OCI-LY1 (cell line): Measurements from ENCODE around the gene SPAM1.

Source experiments
- H2AFZ ChIP-seq: fragments of 200-600 bp; sonication (generic), shearing (Covaris generic); 2 replicates; pipeline ENCODE4 v1.6.0; 2014; ENCODE audit warnings: antibody characterized with exemption, mild to moderate bottlenecking, low read length
- H3F3A ChIP-seq: fragments of 200-600 bp; sonication (generic), shearing (Covaris generic); 2 replicates; pipeline ENCODE4 v1.6.0; 2014; ENCODE audit warnings: mild to moderate bottlenecking, antibody characterized with exemption, low read length, moderate library complexity; ENCODE audit not compliant: insufficient read depth
- H3K27ac ChIP-seq: fragments of 200-600 bp; sonication (generic); 2 replicates; pipeline ENCODE4 v1.5.1; 2014; ENCODE audit warnings: low read length, mixed run types, mild to moderate bottlenecking, low read depth; ENCODE audit not compliant: poor library complexity, severe bottlenecking
- H3K27me3 ChIP-seq: fragments of 200-600 bp; sonication (generic); 2 replicates; pipeline ENCODE4 v1.6.0; 2014; ENCODE audit warnings: antibody characterized with exemption, mild to moderate bottlenecking, low read length, moderate library complexity; ENCODE audit not compliant: insufficient read depth
- H3K36me3 ChIP-seq: fragments of 200-600 bp; sonication (generic); 2 replicates; pipeline ENCODE4 v1.6.1; 2014; ENCODE audit warnings: mild to moderate bottlenecking, antibody characterized with exemption, low read length, moderate library complexity, mixed read lengths; ENCODE audit not compliant: insufficient read depth
- H3K4me1 ChIP-seq: fragments of 200-600 bp; sonication (generic); 2 replicates; pipeline ENCODE4 v1.5.1; 2014; ENCODE audit warnings: mild to moderate bottlenecking, low read length, moderate library complexity; ENCODE audit not compliant: insufficient read depth, severe bottlenecking
- H3K4me2 ChIP-seq: fragments of 200-600 bp; sonication (generic), shearing (Covaris generic); 2 replicates; pipeline ENCODE4 v1.6.1; 2014; ENCODE audit warnings: low read length
- H3K4me3 ChIP-seq: fragments of 200-600 bp; sonication (generic); 2 replicates; pipeline ENCODE4 v1.5.1; 2014; ENCODE audit warnings: low read length, low read depth, mild to moderate bottlenecking, mixed read lengths; ENCODE audit not compliant: poor library complexity, severe bottlenecking
- H3K79me2 ChIP-seq: fragments of 200-600 bp; shearing (Covaris generic); 2 replicates; pipeline ENCODE4 v1.6.1; 2016; ENCODE audit warnings: mixed run types, low read length, mixed read lengths; ENCODE audit not compliant: insufficient read depth
- H3K9ac ChIP-seq: fragments of 200-600 bp; sonication (generic), shearing (Covaris generic); 2 replicates; pipeline ENCODE4 v1.6.1; 2014; ENCODE audit warnings: mild to moderate bottlenecking, low read length, mixed read lengths
- H3K9me2 ChIP-seq: fragments of 200-600 bp; sonication (generic), shearing (Covaris generic); 2 replicates; pipeline ENCODE4 v1.6.1; 2014; ENCODE audit warnings: low read depth, mild to moderate bottlenecking, low read length, mixed read lengths
- H3K9me3 ChIP-seq: fragments of 200-600 bp; shearing (Covaris generic); 2 replicates; pipeline ENCODE4 v1.6.1; 2014; ENCODE audit warnings: low read length, mixed read lengths
- H4K20me1 ChIP-seq: fragments of 200-600 bp; sonication (generic), shearing (Covaris generic); 2 replicates; pipeline ENCODE4 v1.6.0; 2016; ENCODE audit warnings: mild to moderate bottlenecking, low read length; ENCODE audit not compliant: insufficient read depth
- EZH2 ChIP-seq: fragments of 200-600 bp; sonication (generic), shearing (Covaris generic); IDR thresholded peaks from 2 replicates; pipeline ENCODE4 v1.8.0; 2017; ENCODE audit warnings: borderline replicate concordance, mixed run types, mild to moderate bottlenecking, antibody characterized with exemption, low read length, moderate library complexity, mixed read lengths
- TF ChIP-seq, protein P1 (sequence below): fragments of 200-600 bp; sonication (generic), shearing (Covaris generic); IDR thresholded peaks from 2 replicates; pipeline ENCODE4 v1.5.1; 2017; ENCODE audit warnings: mild to moderate bottlenecking, antibody characterized with exemption, low read length, moderate library complexity, mixed read lengths

The SPAM1 gene

GRCh38 chr7:123987445-123987844, 62.4 kb downstream of the SPAM1 start:
- no peaks in the 10 kb centered on the region for H3K9me3 ChIP-seq
- TF ChIP-seq, protein P1, sequence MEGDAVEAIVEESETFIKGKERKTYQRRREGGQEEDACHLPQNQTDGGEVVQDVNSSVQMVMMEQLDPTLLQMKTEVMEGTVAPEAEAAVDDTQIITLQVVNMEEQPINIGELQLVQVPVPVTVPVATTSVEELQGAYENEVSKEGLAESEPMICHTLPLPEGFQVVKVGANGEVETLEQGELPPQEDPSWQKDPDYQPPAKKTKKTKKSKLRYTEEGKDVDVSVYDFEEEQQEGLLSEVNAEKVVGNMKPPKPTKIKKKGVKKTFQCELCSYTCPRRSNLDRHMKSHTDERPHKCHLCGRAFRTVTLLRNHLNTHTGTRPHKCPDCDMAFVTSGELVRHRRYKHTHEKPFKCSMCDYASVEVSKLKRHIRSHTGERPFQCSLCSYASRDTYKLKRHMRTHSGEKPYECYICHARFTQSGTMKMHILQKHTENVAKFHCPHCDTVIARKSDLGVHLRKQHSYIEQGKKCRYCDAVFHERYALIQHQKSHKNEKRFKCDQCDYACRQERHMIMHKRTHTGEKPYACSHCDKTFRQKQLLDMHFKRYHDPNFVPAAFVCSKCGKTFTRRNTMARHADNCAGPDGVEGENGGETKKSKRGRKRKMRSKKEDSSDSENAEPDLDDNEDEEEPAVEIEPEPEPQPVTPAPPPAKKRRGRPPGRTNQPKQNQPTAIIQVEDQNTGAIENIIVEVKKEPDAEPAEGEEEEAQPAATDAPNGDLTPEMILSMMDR, result no peak
- TF ChIP-seq EZH2, result no peak
- H3K9ac ChIP-seq, result no peak overlapping the region
- H3K27me3 ChIP-seq, result no peaks in the 10 kb centered on the region
- H3K27ac ChIP-seq, result no peak overlapping the region
- H3K4me3 ChIP-seq, result no peak overlapping the region
- no peaks in the 10 kb centered on the region for H3K9me2 ChIP-seq
- H4K20me1 ChIP-seq, result no peaks in the 10 kb centered on the region
- H3K4me2 ChIP-seq, result no peak overlapping the region
- no peaks in the 10 kb centered on the region for H3K36me3 ChIP-seq
- no peaks in the 10 kb centered on the region for H3K4me1 ChIP-seq
- no peaks in the 10 kb centered on the region for H3K79me2 ChIP-seq
- no peak overlapping the region for H2AFZ ChIP-seq
- H3F3A ChIP-seq, result no peaks in the 10 kb centered on the region

- no peaks in the 10 kb centered on the region for H3K36me3 ChIP-seq
- no peaks in the 10 kb centered on the region for H3K4me1 ChIP-seq
- H3K27ac ChIP-seq, result no peak overlapping the region
- no peak for TF ChIP-seq EZH2
- TF ChIP-seq, protein P1, result no peak
- H4K20me1 ChIP-seq, result no peaks in the 10 kb centered on the region
- H3K9me3 ChIP-seq, result no peaks in the 10 kb centered on the region
- no peak overlapping the region for H2AFZ ChIP-seq
- H3K9ac ChIP-seq, result no peak overlapping the region
- no peaks in the 10 kb centered on the region for H3K27me3 ChIP-seq
- H3F3A ChIP-seq, result no peaks in the 10 kb centered on the region
- no peaks in the 10 kb centered on the region for H3K9me2 ChIP-seq
- no peak overlapping the region for H3K4me3 ChIP-seq
- H3K79me2 ChIP-seq, result no peaks in the 10 kb centered on the region
- H3K4me2 ChIP-seq, result no peak overlapping the region
These were observed 68.0 kb downstream of the SPAM1 start for GRCh38 chr7:123992913-123993518.

GRCh38 chr7:123993996-123994395, 69.0 kb downstream of the SPAM1 start:
- H3K4me2 ChIP-seq, result no peak overlapping the region
- H3K9ac ChIP-seq, result no peak overlapping the region
- H3K79me2 ChIP-seq, result no peaks in the 10 kb centered on the region
- no peak overlapping the region for H3K4me3 ChIP-seq
- no peaks in the 10 kb centered on the region for H3K9me3 ChIP-seq
- no peaks in the 10 kb centered on the region for H3K9me2 ChIP-seq
- H2AFZ ChIP-seq, result no peak overlapping the region
- no peak overlapping the region for H3K27ac ChIP-seq
- no peak for TF ChIP-seq EZH2
- TF ChIP-seq, protein P1, result no peak
- H4K20me1 ChIP-seq, result no peaks in the 10 kb centered on the region
- no peaks in the 10 kb centered on the region for H3F3A ChIP-seq
- no peaks in the 10 kb centered on the region for H3K36me3 ChIP-seq
- no peaks in the 10 kb centered on the region for H3K4me1 ChIP-seq
- H3K27me3 ChIP-seq, result no peaks in the 10 kb centered on the region
